GM18873 (cell line): Measurements from ENCODE around the gene SLCO1B1.

Experiments used
- ATAC-seq: cut with Tn5 transposase; IDR thresholded peaks from one replicate; pipeline ENCODE4 v1.9.1; 2021; ENCODE audit warnings: mild to moderate bottlenecking, moderate library complexity, moderate number of reproducible peaks; ENCODE audit not compliant: unreplicated experiment, low FRiP score

SLCO1B1 gene

DNA sequence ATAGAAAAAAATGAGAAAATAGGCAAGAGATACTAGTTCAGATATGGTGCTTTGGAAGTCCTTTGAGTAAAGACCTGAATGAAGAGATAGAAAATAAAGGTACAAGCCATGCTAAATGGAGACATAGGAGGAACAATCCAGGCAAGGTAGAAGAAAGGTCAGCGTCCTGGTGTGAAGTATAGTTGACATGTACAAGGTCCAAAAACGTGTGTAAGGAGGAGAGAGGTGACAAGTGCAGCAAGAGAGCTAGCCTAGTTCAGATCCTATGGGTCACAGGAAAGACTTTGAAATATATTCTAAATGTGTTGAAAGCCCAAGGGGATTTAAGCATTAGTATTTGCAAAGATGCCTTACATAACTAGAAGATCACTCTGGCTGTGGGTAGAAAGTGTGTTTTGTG, 88.2 kb downstream of the SLCO1B1 start:
- no peak for ATAC-seq

DNA sequence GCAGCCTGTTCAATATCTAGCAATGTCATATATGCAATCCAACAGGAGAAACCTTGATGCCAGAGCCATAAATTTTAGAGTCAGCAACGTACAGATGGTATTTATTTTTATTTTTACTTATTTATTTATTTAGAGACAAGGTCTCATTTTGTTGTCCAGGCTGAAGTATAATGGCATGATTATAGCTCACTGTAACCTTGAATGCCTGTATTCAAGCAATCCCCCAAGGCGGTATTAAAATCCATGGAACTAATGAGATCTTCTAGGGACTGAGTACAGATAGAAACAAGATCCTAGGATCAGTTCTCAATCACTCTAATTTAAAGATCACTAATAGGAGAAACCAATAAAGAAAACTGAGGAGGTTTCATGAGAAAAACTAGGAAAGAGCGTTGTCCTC, 89.3 kb downstream of the SLCO1B1 start:
- no peak for ATAC-seq

- ATAC-seq: no peak
Observed at GRCh38 chr12:21221072-21221471, 90.1 kb downstream of the SLCO1B1 start.

DNA sequence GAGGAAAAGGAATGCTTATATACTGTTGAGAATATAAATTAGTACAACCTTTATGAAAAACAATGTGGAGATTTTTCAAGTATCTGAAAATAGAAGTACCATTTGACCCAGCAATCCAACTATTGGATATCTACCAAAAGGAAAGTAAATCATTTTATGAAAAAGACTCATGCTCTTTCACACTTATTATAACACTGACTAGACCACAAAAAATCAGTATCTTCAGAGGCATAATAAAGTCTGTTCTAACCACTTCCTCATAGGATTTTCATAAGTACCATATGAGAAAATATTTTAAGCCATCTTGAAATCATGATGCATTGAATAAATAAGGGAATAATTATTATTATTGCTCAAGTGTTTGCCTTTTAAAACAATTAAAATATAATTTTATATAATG, 90.8 kb downstream of the SLCO1B1 start:
- no peak for ATAC-seq

DNA sequence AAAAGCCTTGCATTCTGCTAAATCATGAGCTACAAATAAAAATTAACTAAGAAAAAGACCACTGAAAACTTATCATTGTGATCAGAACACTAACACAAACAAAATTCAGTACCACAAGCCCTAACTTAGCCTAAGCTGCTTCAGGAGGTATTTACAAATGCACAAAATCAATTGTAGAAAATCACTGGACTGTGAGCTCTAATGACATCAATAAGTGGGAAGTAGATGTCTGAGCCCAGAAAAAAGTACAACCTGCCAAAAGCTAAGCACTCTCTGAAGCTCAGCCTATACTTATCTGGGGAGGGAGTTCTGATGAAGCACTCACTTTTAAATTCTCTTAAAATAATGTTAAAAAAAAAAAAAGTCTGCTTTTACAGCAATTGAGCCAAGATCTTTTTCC, 92.9 kb downstream of the SLCO1B1 start:
- ATAC-seq: no peak

DNA sequence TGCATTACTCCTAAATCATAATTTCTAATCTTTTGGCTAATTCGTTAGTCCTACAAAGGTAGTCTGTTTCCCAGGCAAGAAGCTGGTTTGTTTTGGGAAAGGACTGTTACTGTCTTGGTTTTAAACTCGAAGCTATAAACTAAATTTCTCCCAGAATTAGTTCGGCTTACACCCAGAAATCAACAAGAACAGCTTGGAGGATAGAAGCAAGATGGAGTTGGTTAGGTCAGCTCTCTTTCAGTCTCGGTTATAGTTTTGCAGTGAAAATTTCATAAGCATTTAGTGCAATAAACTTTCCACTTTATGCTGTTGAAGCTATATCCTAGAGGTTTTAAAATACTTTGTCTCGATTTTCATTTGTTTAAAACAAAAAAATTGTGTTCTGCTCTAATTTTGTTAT, 103.4 kb downstream of the SLCO1B1 start:
- no peak for ATAC-seq

DNA sequence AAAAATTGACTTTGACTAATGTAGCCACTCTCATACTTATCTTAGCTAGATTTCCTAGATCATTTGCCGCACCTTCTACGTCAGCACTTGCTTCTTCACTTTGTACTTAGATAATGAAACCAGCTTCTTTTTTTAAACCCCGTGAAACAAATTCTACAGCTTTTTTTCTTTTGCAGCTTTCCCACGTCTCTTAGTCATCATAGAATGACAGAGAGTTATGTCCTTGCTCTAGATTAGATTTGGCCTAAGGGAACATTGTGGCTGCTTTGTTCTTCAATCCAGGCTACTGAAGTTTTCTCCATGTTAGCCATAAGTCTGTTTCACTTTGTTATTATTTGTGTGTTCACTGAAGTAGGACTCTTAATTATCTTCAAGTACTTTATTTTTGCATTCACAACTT, 108.9 kb downstream of the SLCO1B1 start:
- ATAC-seq: no peak

DNA sequence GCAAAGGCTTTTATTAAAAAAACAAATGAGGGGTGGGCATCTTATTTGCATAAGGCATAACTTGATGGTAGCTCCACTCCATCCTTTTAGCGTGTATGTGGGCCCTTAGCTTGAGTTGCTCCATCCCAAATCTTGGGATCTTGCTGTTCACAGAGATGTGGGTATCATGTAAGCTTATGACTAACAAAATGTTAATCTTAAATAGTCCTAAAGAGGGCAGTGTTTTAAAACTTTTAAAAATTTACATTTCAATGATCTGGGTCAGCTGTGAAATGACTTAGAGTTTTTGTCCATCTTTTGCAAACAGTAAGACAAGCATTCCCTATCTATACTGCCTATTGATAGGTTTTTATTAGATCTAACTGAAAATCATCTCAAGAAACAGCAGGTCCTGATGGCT, 117.7 kb downstream of the SLCO1B1 start:
- ATAC-seq: no peak

GRCh38 chr12:21252070-21252469, 121.1 kb downstream of the SLCO1B1 start:
- ATAC-seq: no peak

DNA sequence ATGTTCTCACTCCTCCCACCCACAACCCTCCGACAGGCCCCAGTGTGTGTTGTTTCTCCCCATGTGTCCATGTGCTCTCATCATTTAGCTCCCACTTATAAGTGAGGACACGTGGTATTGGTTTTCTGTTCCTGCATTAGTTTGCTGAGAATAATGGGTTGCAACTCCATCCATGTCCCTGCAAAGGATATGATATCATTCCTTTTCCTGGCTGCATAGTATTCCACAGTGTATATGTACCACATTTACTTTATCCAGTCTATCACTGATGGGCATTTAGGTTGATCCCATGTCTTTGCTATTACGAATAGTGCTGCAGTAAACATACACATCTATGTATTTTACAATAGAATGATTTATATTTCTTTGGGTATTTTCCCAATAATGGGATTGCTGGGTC, 126.2 kb downstream of the SLCO1B1 start:
- ATAC-seq: no peak

GRCh38 chr12:21264232-21264631, 133.2 kb downstream of the SLCO1B1 start:
- no peak for ATAC-seq

- ATAC-seq: no peak
Observed at GRCh38 chr12:21265932-21266331, 134.9 kb downstream of the SLCO1B1 start.

GRCh38 chr12:21276826-21277225, 145.8 kb downstream of the SLCO1B1 start:
- ATAC-seq: no peak
